ENCODE measurements around the gene KCNQ2.

KCNQ2 gene

GRCh38 chr20:63365601-63366389 is 106.7 kb downstream of the KCNQ2 start:
- no peak overlapping the region for H2AK5ac ChIP-seq (ENCODE audit: low read length)
- WGBS (ENCODE audit: extremely low coverage, insufficient coverage, low lambda C conversion rate) = no CpG with 5 or more reads among the region's 22 CpGs
- H3K27me3 ChIP-seq (ENCODE audit: insufficient read depth, low read length, poor library complexity) = no peaks in the 10 kb centered on the region
- no peak overlapping the region for H4K8ac ChIP-seq (ENCODE audit: low read depth, low read length)
- no peak overlapping the region for H2BK15ac ChIP-seq (replicated peaks; ENCODE audit: low read depth)
- no peaks in the 10 kb centered on the region for H3K36me3 ChIP-seq (ENCODE audit: control insufficient read depth, insufficient read depth, low read length)
- H3K18ac ChIP-seq (ENCODE audit: low read length) = no peak overlapping the region
- no peaks in the 10 kb centered on the region for H3K4me1 ChIP-seq (ENCODE audit: control insufficient read depth, low read depth, low read length)
- H3K4ac ChIP-seq (ENCODE audit: low read depth, low read length) = no peak overlapping the region
- H3K27ac ChIP-seq (ENCODE audit: low read depth, low read length) = no peak overlapping the region
- no peak overlapping the region for H3K56ac ChIP-seq (ENCODE audit: low read length)
- no peak overlapping the region for H3K9ac ChIP-seq (ENCODE audit: low read length)
- no peaks in the 10 kb centered on the region for H3K79me2 ChIP-seq (ENCODE audit: control insufficient read depth, insufficient read depth, low read length)
- no peak overlapping the region for H3K4me2 ChIP-seq (ENCODE audit: low read length)
- no peak overlapping the region for H4K5ac ChIP-seq (ENCODE audit: low read length)
- no peak overlapping the region for H3K4me3 ChIP-seq (ENCODE audit: low read length)
- no peak overlapping the region for H3K23ac ChIP-seq (ENCODE audit: low read length)
- no peak overlapping the region for H2BK120ac ChIP-seq (ENCODE audit: low read depth, low read length)
- no peak overlapping the region for H2BK5ac ChIP-seq (ENCODE audit: low read length)
- no peak for DNase-seq
- no peaks in the 10 kb centered on the region for H3K79me1 ChIP-seq (ENCODE audit: low read length)

DNA sequence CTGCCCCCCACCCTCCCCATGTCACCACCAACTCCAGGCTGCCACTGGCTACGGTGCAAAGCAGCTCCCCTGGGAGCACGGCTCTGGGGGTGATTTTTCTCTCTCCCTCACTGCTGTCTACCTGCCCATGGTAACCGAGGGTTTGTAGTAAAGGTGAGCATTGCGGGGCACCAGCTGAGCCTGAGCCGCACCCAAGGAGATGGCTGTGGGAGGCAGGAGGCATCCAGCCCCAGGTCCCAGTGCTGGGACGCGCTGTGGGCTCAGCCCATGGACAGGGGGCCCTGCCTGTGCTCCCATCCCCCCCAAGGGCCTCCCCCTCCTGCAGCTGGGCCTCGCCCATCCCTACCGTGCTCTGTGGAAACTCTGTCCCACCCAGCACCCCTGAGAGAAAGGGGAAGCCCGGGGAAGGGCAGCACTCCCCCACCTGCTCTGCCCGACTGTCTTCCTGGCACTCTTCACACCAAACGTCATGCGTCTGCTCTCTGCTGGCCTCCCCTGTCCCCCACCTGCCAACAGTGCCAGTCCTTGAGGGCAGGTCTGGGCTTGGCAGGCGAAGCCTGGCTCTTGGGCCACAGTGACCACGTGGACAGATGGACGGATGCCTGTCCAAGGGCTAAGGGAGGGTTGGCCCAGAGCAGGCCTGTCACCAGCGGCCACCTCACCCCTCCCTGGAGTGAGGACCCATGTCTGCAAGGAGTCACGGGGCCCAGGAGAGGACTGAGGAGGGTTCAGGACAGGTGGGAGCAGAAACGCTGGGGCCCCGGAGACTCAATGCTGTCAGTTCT is 107.5 kb downstream of the KCNQ2 start:
- Histone ChIP-seq H3K79me2 (ENCODE audit: control insufficient read depth, insufficient read depth, low read length) (no peaks in the 10 kb centered on the region), H3K4me1 (ENCODE audit: control insufficient read depth, low read depth, low read length) (no peaks in the 10 kb centered on the region), H3K27ac (ENCODE audit: low read depth, low read length) (no peak overlapping the region), H3K4ac (ENCODE audit: low read depth, low read length) (no peak overlapping the region), H3K4me2 (ENCODE audit: low read length) (no peak overlapping the region), H3K4me3 (ENCODE audit: low read length) (no peak overlapping the region), H2BK5ac (ENCODE audit: low read length) (no peak overlapping the region), H2BK120ac (ENCODE audit: low read depth, low read length) (no peak overlapping the region), H4K5ac (ENCODE audit: low read length) (no peak overlapping the region), H3K9ac (ENCODE audit: low read length) (no peak overlapping the region), H3K36me3 (ENCODE audit: control insufficient read depth, insufficient read depth, low read length) (no peaks in the 10 kb centered on the region), H3K18ac (ENCODE audit: low read length) (no peak overlapping the region), H3K79me1 (ENCODE audit: low read length) (no peaks in the 10 kb centered on the region), H4K8ac (ENCODE audit: low read depth, low read length) (no peak overlapping the region), H3K27me3 (ENCODE audit: insufficient read depth, low read length, poor library complexity) (peaks cover 6% of the 10 kb centered on the region), H2BK15ac (replicated peaks; ENCODE audit: low read depth) (no peak overlapping the region), H3K23ac (ENCODE audit: low read length) (no peak overlapping the region), H3K56ac (ENCODE audit: low read length) (no peak overlapping the region), H2AK5ac (ENCODE audit: low read length) (no peak overlapping the region)
- WGBS (ENCODE audit: extremely low coverage, insufficient coverage, low lambda C conversion rate) = no CpG with 5 or more reads among the region's 20 CpGs
- DNase-seq = no peak

GRCh38 chr20:63363981-63364561 is 108.4 kb downstream of the KCNQ2 start:
- no peak overlapping the region for H4K5ac ChIP-seq (ENCODE audit: low read length)
- H3K79me1 ChIP-seq (ENCODE audit: low read length) = no peaks in the 10 kb centered on the region
- H3K36me3 ChIP-seq (ENCODE audit: control insufficient read depth, insufficient read depth, low read length) = no peaks in the 10 kb centered on the region
- H2BK5ac ChIP-seq (ENCODE audit: low read length) = no peak overlapping the region
- H3K27ac ChIP-seq (ENCODE audit: low read depth, low read length) = no peak overlapping the region
- H3K18ac ChIP-seq (ENCODE audit: low read length) = no peak overlapping the region
- H3K27me3 ChIP-seq (ENCODE audit: insufficient read depth, low read length, poor library complexity) = peaks cover 7% of the 10 kb centered on the region
- H3K23ac ChIP-seq (ENCODE audit: low read length) = no peak overlapping the region
- no peak overlapping the region for H4K8ac ChIP-seq (ENCODE audit: low read depth, low read length)
- H3K4me2 ChIP-seq (ENCODE audit: low read length) = no peak overlapping the region
- no peak overlapping the region for H2BK120ac ChIP-seq (ENCODE audit: low read depth, low read length)
- no peak for DNase-seq
- no peak overlapping the region for H2AK5ac ChIP-seq (ENCODE audit: low read length)
- no peaks in the 10 kb centered on the region for H3K79me2 ChIP-seq (ENCODE audit: control insufficient read depth, insufficient read depth, low read length)
- H3K4ac ChIP-seq (ENCODE audit: low read depth, low read length) = no peak overlapping the region
- no peak overlapping the region for H2BK15ac ChIP-seq (replicated peaks; ENCODE audit: low read depth)
- H3K9ac ChIP-seq (ENCODE audit: low read length) = no peak overlapping the region
- no peak overlapping the region for H3K4me3 ChIP-seq (ENCODE audit: low read length)
- no peak overlapping the region for H3K56ac ChIP-seq (ENCODE audit: low read length)
- H3K4me1 ChIP-seq (ENCODE audit: control insufficient read depth, low read depth, low read length) = no peaks in the 10 kb centered on the region
- no CpG with 5 or more reads among the region's 19 CpGs for WGBS (ENCODE audit: extremely low coverage, insufficient coverage, low lambda C conversion rate)

- no CpG with 5 or more reads among the region's 23 CpGs for WGBS (ENCODE audit: extremely low coverage, insufficient coverage, low lambda C conversion rate)
- Histone ChIP-seq H3K36me3 (ENCODE audit: control insufficient read depth, insufficient read depth, low read length) (no peaks in the 10 kb centered on the region), H4K5ac (ENCODE audit: low read length) (no peak overlapping the region), H3K79me2 (ENCODE audit: control insufficient read depth, insufficient read depth, low read length) (no peaks in the 10 kb centered on the region), H2AK5ac (ENCODE audit: low read length) (no peak overlapping the region), H3K23ac (ENCODE audit: low read length) (no peak overlapping the region), H4K8ac (ENCODE audit: low read depth, low read length) (no peak overlapping the region), H2BK120ac (ENCODE audit: low read depth, low read length) (no peak overlapping the region), H3K4me2 (ENCODE audit: low read length) (no peak overlapping the region), H3K18ac (ENCODE audit: low read length) (no peak overlapping the region), H3K4me1 (ENCODE audit: control insufficient read depth, low read depth, low read length) (no peaks in the 10 kb centered on the region), H2BK15ac (replicated peaks; ENCODE audit: low read depth) (no peak overlapping the region), H3K4ac (ENCODE audit: low read depth, low read length) (no peak overlapping the region), H3K79me1 (ENCODE audit: low read length) (no peaks in the 10 kb centered on the region), H3K9ac (ENCODE audit: low read length) (no peak overlapping the region), H3K4me3 (ENCODE audit: low read length) (no peak overlapping the region), H3K27me3 (ENCODE audit: insufficient read depth, low read length, poor library complexity) (peaks cover 7% of the 10 kb centered on the region), H3K56ac (ENCODE audit: low read length) (no peak overlapping the region), H2BK5ac (ENCODE audit: low read length) (no peak overlapping the region), H3K27ac (ENCODE audit: low read depth, low read length) (no peak overlapping the region)
- DNase-seq = no peak
Measured at GRCh38 chr20:63363013-63363957, 109.2 kb downstream of the KCNQ2 start.

DNA sequence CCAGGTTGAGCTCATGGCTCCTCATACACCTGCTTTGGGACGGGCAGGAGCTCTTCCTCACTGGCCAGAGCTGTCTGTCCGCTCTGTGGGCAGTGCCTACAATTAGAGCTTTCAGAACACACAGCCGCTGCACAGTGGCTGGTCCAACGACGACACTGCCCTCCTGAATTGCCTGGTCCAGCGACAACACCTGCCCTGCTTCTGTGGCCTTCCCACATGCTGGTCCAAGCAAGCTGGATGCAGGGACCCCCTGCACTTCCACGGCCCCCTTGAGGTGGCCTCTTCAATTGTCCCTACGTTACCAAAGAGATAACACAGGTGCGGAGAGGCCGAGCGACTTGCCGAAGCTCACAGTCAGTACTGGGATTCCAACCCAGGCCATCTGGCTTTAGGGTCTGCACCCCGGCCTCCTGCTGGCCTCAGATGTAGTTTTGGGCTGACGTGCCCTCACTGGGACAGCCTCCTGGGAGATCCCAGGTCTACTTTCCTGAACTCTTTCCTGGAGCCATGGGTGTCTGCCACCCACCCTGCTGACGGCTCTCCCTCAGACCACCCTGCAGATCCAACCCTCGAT is 109.9 kb downstream of the KCNQ2 start:
- no peak overlapping the region for H3K27ac ChIP-seq (ENCODE audit: low read depth, low read length)
- no CpG with 5 or more reads among the region's 16 CpGs for WGBS (ENCODE audit: extremely low coverage, insufficient coverage, low lambda C conversion rate)

More for the DNA sequence above, 109.9 kb downstream of the KCNQ2 start:
- H4K8ac ChIP-seq (ENCODE audit: low read depth, low read length) = no peak overlapping the region
- H3K56ac ChIP-seq (ENCODE audit: low read length) = no peak overlapping the region
- H3K23ac ChIP-seq (ENCODE audit: low read length) = no peak overlapping the region
- no peak overlapping the region for H3K9ac ChIP-seq (ENCODE audit: low read length)
- no peak overlapping the region for H2BK120ac ChIP-seq (ENCODE audit: low read depth, low read length)
- no peaks in the 10 kb centered on the region for H3K79me2 ChIP-seq (ENCODE audit: control insufficient read depth, insufficient read depth, low read length)
- no peak overlapping the region for H3K4me2 ChIP-seq (ENCODE audit: low read length)
- H3K4me1 ChIP-seq (ENCODE audit: control insufficient read depth, low read depth, low read length) = no peaks in the 10 kb centered on the region
- no peak for DNase-seq
- no peaks in the 10 kb centered on the region for H3K36me3 ChIP-seq (ENCODE audit: control insufficient read depth, insufficient read depth, low read length)
- H2BK15ac ChIP-seq (replicated peaks; ENCODE audit: low read depth) = no peak overlapping the region
- peaks cover 7% of the 10 kb centered on the region for H3K27me3 ChIP-seq (ENCODE audit: insufficient read depth, low read length, poor library complexity)
- no peak overlapping the region for H3K18ac ChIP-seq (ENCODE audit: low read length)
- no peak overlapping the region for H2AK5ac ChIP-seq (ENCODE audit: low read length)
- no peak overlapping the region for H4K5ac ChIP-seq (ENCODE audit: low read length)
- no peaks in the 10 kb centered on the region for H3K79me1 ChIP-seq (ENCODE audit: low read length)
- no peak overlapping the region for H3K4me3 ChIP-seq (ENCODE audit: low read length)
- H2BK5ac ChIP-seq (ENCODE audit: low read length) = no peak overlapping the region
- H3K4ac ChIP-seq (ENCODE audit: low read depth, low read length) = no peak overlapping the region

All from mesendoderm (in vitro differentiated cells).